Measurements from ENCODE around the gene RNF123.

DNA sequence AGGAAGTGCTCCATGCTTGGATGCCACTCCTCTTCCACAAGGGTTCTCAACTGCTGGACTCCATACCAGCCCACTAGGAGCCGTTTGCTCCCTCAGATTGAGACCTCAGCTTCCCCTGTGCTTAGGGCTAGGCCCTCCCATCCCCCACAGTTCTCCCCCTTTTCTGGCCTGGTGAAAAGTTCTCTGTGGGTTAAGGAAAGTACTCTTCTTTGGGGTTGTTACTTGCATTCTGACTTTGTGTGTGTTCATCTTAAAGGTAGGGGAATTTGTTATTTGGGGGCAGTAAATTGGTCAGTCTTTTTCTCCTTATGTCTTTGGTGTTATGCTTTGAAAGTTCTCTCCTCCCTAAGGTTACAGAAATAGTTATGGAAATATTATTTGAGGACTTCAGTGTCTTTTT is 39.2 kb upstream of the RNF123 start:
- TF ChIP-seq EZH2 (IDR thresholded peaks at IDR 0.05; ENCODE audit: borderline replicate concordance) (no peak), EZH2phosphoT487 (IDR thresholded peaks at IDR 0.05; ENCODE audit: low read depth, severe bottlenecking, unreplicated experiment) (no peak)
- TF ChIP-seq, protein P1, sequence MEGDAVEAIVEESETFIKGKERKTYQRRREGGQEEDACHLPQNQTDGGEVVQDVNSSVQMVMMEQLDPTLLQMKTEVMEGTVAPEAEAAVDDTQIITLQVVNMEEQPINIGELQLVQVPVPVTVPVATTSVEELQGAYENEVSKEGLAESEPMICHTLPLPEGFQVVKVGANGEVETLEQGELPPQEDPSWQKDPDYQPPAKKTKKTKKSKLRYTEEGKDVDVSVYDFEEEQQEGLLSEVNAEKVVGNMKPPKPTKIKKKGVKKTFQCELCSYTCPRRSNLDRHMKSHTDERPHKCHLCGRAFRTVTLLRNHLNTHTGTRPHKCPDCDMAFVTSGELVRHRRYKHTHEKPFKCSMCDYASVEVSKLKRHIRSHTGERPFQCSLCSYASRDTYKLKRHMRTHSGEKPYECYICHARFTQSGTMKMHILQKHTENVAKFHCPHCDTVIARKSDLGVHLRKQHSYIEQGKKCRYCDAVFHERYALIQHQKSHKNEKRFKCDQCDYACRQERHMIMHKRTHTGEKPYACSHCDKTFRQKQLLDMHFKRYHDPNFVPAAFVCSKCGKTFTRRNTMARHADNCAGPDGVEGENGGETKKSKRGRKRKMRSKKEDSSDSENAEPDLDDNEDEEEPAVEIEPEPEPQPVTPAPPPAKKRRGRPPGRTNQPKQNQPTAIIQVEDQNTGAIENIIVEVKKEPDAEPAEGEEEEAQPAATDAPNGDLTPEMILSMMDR (IDR thresholded peaks at IDR 0.05; ENCODE audit: poor library complexity): no peak
